ENCODE results near the gene STARD4.

Gene STARD4

GRCh38 chr5:111548348-111548950, 36.1 kb upstream of the STARD4 start:
- H3K9me3 Mint-ChIP-seq: no peaks in the 10 kb centered on the region
- H3K27me3 Mint-ChIP-seq: peaks cover 13% of the 10 kb centered on the region
- no peaks in the 10 kb centered on the region for H3K36me3 Mint-ChIP-seq
- no peak overlapping the region for H3K27ac Mint-ChIP-seq
- DNase-seq (ENCODE audit: low spot score in 2 of 2): no peak
- no peak overlapping the region for H3K4me3 Mint-ChIP-seq
- ATAC-seq (ENCODE audit: low read depth): no peak
- H3K4me1 Mint-ChIP-seq: peaks cover 5% of the 10 kb centered on the region

GRCh38 chr5:111545031-111545430, 32.7 kb upstream of the STARD4 start:
- Mint-ChIP-seq H3K4me1 (no peaks in the 10 kb centered on the region), H3K27me3 (peaks cover 8% of the 10 kb centered on the region), H3K9me3 (no peaks in the 10 kb centered on the region), H3K4me3 (no peak overlapping the region), H3K27ac (no peak overlapping the region), H3K36me3 (no peaks in the 10 kb centered on the region)
- ATAC-seq (ENCODE audit: low read depth) (no peak), DNase-seq (ENCODE audit: low spot score in 2 of 2) (no peak)

GRCh38 chr5:111537141-111538024, 25.0 kb upstream of the STARD4 start:
- ATAC-seq (ENCODE audit: low read depth) (no peak), DNase-seq (ENCODE audit: low spot score in 2 of 2) (no peak)
- H3K9me3 Mint-ChIP-seq: no peaks in the 10 kb centered on the region
- H3K27me3 Mint-ChIP-seq: peaks cover 13% of the 10 kb centered on the region
- peaks cover 3% of the 10 kb centered on the region for H3K36me3 Mint-ChIP-seq
- no peak overlapping the region for H3K4me3 Mint-ChIP-seq
- no peaks in the 10 kb centered on the region for H3K4me1 Mint-ChIP-seq
- no peak overlapping the region for H3K27ac Mint-ChIP-seq

GRCh38 chr5:111535879-111536549, 23.7 kb upstream of the STARD4 start:
- DNase-seq (ENCODE audit: low spot score in 2 of 2) (no peak), ATAC-seq (ENCODE audit: low read depth) (no peak)
- no peak overlapping the region for H3K27ac Mint-ChIP-seq
- no peaks in the 10 kb centered on the region for H3K4me1 Mint-ChIP-seq
- peaks cover 3% of the 10 kb centered on the region for H3K36me3 Mint-ChIP-seq
- H3K9me3 Mint-ChIP-seq: no peaks in the 10 kb centered on the region
- peaks cover 13% of the 10 kb centered on the region for H3K27me3 Mint-ChIP-seq
- no peak overlapping the region for H3K4me3 Mint-ChIP-seq

GRCh38 chr5:111532886-111533582, 20.7 kb upstream of the STARD4 start:
- no peak for DNase-seq (ENCODE audit: low spot score in 2 of 2)
- peaks cover 5% of the 10 kb centered on the region for H3K27me3 Mint-ChIP-seq
- peaks cover 3% of the 10 kb centered on the region for H3K36me3 Mint-ChIP-seq
- peaks cover 1% of the 10 kb centered on the region for H3K9me3 Mint-ChIP-seq
- no peak overlapping the region for H3K27ac Mint-ChIP-seq
- no peak for ATAC-seq (ENCODE audit: low read depth)
- peaks cover 11% of the 10 kb centered on the region for H3K4me1 Mint-ChIP-seq
- H3K4me3 Mint-ChIP-seq: no peak overlapping the region

- peaks cover 1% of the 10 kb centered on the region for H3K9me3 Mint-ChIP-seq
- H3K27me3 Mint-ChIP-seq: peaks cover 7% of the 10 kb centered on the region
- ATAC-seq (ENCODE audit: low read depth) (peak; percentile 100), DNase-seq (ENCODE audit: low spot score in 2 of 2) (peak; percentile 53 to 79)
- peaks cover 3% of the 10 kb centered on the region for H3K36me3 Mint-ChIP-seq
- peaks cover 11% of the 10 kb centered on the region for H3K4me1 Mint-ChIP-seq
- H3K4me3 Mint-ChIP-seq: peak overlapping the region; percentile 65
- peak overlapping the region; percentile 76 for H3K27ac Mint-ChIP-seq
Observed at GRCh38 chr5:111530298-111530740, 18.0 kb upstream of the STARD4 start.

GRCh38 chr5:111528056-111528455, 15.7 kb upstream of the STARD4 start:
- Mint-ChIP-seq H3K4me1 (peaks cover 11% of the 10 kb centered on the region), H3K27ac (no peak overlapping the region)
- ATAC-seq (ENCODE audit: low read depth): no peak

GRCh38 chr5:111520908-111521307, 8.6 kb upstream of the STARD4 start:
- H3K36me3 Mint-ChIP-seq: no peaks in the 10 kb centered on the region
- no peaks in the 10 kb centered on the region for H3K9me3 Mint-ChIP-seq
- H3K27ac Mint-ChIP-seq: no peak overlapping the region
- peaks cover 5% of the 10 kb centered on the region for H3K27me3 Mint-ChIP-seq
- H3K4me1 Mint-ChIP-seq: no peaks in the 10 kb centered on the region
- no peak overlapping the region for H3K4me3 Mint-ChIP-seq
- DNase-seq (ENCODE audit: low spot score in 2 of 2) (no peak), ATAC-seq (ENCODE audit: low read depth) (no peak)

More at GRCh38 chr5:111528056-111528455, 15.7 kb upstream of the STARD4 start:
- Mint-ChIP-seq H3K4me3 (no peak overlapping the region), H3K9me3 (peaks cover 1% of the 10 kb centered on the region), H3K27me3 (peaks cover 3% of the 10 kb centered on the region), H3K36me3 (no peaks in the 10 kb centered on the region)
- DNase-seq (ENCODE audit: low spot score in 2 of 2): no peak

GRCh38 chr5:111518777-111519176, 6.4 kb upstream of the STARD4 start:
- no peak overlapping the region for H3K27ac Mint-ChIP-seq

GRCh38 chr5:111517853-111518501, 5.6 kb upstream of the STARD4 start:
- Mint-ChIP-seq H3K36me3 (no peaks in the 10 kb centered on the region), H3K4me3 (no peak overlapping the region), H3K27ac (no peak overlapping the region), H3K27me3 (peaks cover 5% of the 10 kb centered on the region), H3K9me3 (no peaks in the 10 kb centered on the region), H3K4me1 (peaks cover 3% of the 10 kb centered on the region)
- DNase-seq (ENCODE audit: low spot score in 2 of 2): no peak
- no peak for ATAC-seq (ENCODE audit: low read depth)

More at GRCh38 chr5:111518777-111519176, 6.4 kb upstream of the STARD4 start:
- ATAC-seq (ENCODE audit: low read depth): no peak
- peaks cover 5% of the 10 kb centered on the region for H3K27me3 Mint-ChIP-seq
- H3K36me3 Mint-ChIP-seq: no peaks in the 10 kb centered on the region
- no peaks in the 10 kb centered on the region for H3K4me1 Mint-ChIP-seq
- H3K9me3 Mint-ChIP-seq: no peaks in the 10 kb centered on the region
- H3K4me3 Mint-ChIP-seq: no peak overlapping the region
- no peak for DNase-seq (ENCODE audit: low spot score in 2 of 2)

GRCh38 chr5:111514087-111514486, 1.8 kb upstream of the STARD4 start:
- Mint-ChIP-seq H3K4me1 (peaks cover 13% of the 10 kb centered on the region), H3K4me3 (no peak overlapping the region), H3K27me3 (no peaks in the 10 kb centered on the region), H3K27ac (no peak overlapping the region), H3K9me3 (no peaks in the 10 kb centered on the region), H3K36me3 (no peaks in the 10 kb centered on the region)
- no peak for DNase-seq (ENCODE audit: low spot score in 2 of 2)
- no peak for ATAC-seq (ENCODE audit: low read depth)

GRCh38 chr5:111513131-111513520, 791 bp upstream of the STARD4 start:
- Mint-ChIP-seq H3K4me1 (peaks cover 16% of the 10 kb centered on the region), H3K4me3 (peak overlapping the region; percentile 100), H3K27me3 (no peaks in the 10 kb centered on the region), H3K36me3 (no peaks in the 10 kb centered on the region), H3K9me3 (no peaks in the 10 kb centered on the region), H3K27ac (peak overlapping the region; percentile 94)
- DNase-seq (ENCODE audit: low spot score in 2 of 2) (peak in 1 of 2 donors; percentile 5), ATAC-seq (ENCODE audit: low read depth) (no peak)

GRCh38 chr5:111511831-111512374, 432 bp downstream of the STARD4 start:
- peak overlapping the region; percentile 100 for H3K4me3 Mint-ChIP-seq
- H3K27me3 Mint-ChIP-seq: no peaks in the 10 kb centered on the region
- peak overlapping the region; percentile 94 for H3K27ac Mint-ChIP-seq
- ATAC-seq (ENCODE audit: low read depth): no peak
- no peaks in the 10 kb centered on the region for H3K36me3 Mint-ChIP-seq
- no peak for DNase-seq (ENCODE audit: low spot score in 2 of 2)
- H3K9me3 Mint-ChIP-seq: no peaks in the 10 kb centered on the region
- H3K4me1 Mint-ChIP-seq: peaks cover 18% of the 10 kb centered on the region
